ENCODE data around the gene MST1.

Gene MST1

GRCh38 chr3:49717959-49718857 lies 28.9 kb upstream of the MST1 start:
- no peak for DNase-seq (ENCODE audit: low read depth in 2 of 2)

DNA sequence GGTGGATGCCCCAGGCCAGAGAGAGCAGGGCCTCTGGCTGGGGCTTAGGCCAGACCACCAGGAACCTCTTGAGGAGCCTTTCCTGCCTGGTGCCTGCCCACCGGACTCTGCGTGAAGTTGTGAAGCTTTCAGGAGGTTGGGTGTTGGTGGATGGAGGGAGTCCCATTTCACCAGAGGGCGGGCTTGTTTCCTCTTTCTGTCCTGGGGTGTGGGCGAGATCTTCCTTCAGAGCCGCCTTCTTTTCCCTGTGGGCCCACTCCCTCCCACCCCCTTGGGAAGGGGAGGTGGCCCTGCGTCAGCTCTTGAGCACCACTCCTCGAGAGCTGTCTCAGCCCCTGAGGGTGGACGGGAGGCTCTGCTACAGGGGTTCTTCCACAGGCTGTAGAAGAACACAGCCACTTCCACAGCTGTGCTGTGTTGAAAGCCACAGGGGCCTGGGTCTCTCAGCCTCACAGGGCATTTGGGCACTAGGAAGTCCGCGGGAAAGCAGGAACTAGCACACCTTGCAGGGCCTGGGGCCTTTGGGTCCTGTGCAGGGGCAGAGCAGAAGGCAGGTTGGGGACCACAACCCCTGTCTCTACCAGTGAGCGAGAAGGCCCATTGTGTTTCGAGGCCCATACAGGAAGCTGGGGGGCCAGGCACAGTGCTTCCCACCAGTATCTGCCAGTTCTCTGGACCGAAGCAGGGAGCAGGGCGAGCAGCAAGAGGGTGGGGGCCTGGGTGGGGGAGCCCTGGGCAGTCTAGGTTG lies 28.1 kb upstream of the MST1 start:
- no peak for DNase-seq (ENCODE audit: low read depth in 2 of 2)

GRCh38 chr3:49716691-49717210 lies 27.5 kb upstream of the MST1 start:
- DNase-seq (ENCODE audit: low read depth in 2 of 2): no peak

- no peak for DNase-seq (ENCODE audit: low read depth in 2 of 2)
Observed at GRCh38 chr3:49716169-49716568, 26.9 kb upstream of the MST1 start.

GRCh38 chr3:49715611-49716121 lies 26.4 kb upstream of the MST1 start:
- DNase-seq (ENCODE audit: low read depth in 2 of 2): no peak

- no peak for DNase-seq (ENCODE audit: low read depth in 2 of 2)
Observed at GRCh38 chr3:49714728-49715550, 25.7 kb upstream of the MST1 start.

- no peak for DNase-seq (ENCODE audit: low read depth in 2 of 2)
Observed at GRCh38 chr3:49713336-49714105, 24.2 kb upstream of the MST1 start.

GRCh38 chr3:49712631-49713317 lies 23.5 kb upstream of the MST1 start:
- DNase-seq (ENCODE audit: low read depth in 2 of 2): no peak

DNA sequence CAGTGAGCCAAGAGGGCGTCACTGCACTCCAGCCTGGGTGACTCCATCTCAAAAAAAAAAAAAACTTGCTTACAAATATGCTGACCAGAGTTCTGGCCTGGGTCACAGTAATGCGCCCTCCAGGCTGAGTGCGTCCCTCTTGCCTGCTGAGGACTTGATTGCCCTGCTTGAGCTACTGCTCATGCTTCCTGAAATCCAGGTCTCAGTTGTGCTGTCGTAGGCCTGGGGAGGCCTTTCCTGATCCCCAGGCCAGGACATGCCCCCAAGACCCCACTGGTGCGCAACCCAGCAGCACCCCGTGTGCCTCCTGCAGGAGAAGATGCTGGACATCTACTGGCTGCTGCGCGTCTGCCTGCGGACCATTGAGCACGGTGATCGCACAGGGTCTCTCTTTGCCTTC lies 22.9 kb upstream of the MST1 start:
- no peak for DNase-seq (ENCODE audit: low read depth in 2 of 2)

GRCh38 chr3:49711489-49711888 lies 22.2 kb upstream of the MST1 start:
- DNase-seq (ENCODE audit: low read depth in 2 of 2): no peak

GRCh38 chr3:49709852-49710251 lies 20.6 kb upstream of the MST1 start:
- no peak for DNase-seq (ENCODE audit: low read depth in 2 of 2)

- no peak for DNase-seq (ENCODE audit: low read depth in 2 of 2)
Observed at GRCh38 chr3:49707113-49707480, 17.8 kb upstream of the MST1 start.

GRCh38 chr3:49706456-49707112 lies 17.3 kb upstream of the MST1 start:
- DNase-seq (ENCODE audit: low read depth in 2 of 2): no peak

DNA sequence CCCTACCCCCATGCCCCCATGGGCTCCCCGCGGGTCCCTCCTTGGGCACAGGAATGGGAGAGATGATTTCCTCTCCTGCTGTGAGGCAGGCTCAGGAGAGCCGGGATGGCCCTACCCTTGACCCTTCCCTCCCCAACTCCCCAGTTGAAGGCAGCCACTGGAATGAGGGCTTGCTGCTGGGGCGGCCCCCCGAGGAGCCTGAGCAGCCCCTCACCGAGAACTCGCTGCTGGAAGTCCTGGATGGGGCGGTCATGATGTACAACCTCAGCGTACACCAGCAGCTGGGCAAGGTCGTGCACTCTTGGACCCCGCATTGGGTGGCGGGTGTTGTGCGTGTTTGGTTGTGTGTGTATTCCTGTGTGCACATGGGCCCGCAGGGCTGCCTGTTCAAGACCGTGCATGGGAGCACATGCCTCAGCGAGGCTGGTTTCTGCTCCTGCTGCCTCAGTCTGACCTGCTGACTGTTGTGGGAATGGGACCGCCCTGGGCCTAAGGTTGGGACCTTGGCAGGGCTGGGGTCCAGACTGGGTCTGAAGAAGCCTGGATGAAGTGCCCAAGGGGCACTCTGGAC lies 16.2 kb upstream of the MST1 start:
- DNase-seq (ENCODE audit: low read depth in 2 of 2): no peak

DNA sequence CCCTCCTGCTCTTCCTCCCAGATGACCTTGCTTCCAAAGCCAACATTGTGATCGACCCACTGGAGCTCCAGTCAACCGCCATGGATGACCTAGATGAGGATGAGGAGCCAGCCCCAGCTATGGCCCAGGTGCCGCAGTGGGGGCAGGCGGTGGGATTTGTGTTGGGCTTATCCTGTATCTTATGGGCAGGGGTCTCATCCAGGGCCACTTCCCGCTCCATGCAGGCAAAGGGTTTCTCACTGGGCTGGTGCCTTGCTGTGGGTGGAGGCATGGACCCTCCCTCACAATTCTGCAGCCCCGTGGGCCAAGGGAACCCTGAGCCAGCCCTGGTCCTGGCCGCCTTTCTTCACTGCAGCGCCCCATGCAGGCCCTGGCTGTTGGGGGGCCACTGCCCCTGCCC lies 15.4 kb upstream of the MST1 start:
- DNase-seq (ENCODE audit: low read depth in 2 of 2): no peak

DNA sequence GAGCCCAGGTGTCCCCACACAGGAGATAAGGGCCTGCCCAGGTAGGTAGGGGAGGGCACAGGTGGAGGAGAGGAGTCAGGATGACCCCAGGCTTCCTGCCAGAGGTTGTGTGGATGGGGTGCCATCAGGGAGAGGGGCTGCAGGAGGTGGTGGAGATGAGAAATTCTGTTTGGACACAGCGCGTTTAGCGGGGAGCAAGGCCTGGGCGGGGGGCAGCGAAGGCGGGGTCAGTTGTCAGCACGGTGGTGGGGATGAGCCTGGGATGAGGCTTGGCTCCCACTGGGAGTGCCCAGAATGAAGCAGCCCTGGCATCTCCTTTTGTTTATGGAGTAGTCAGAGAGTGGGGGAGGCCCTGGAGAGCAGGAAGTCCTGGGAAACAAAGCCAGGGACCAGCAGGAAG lies 14.7 kb upstream of the MST1 start:
- DNase-seq (ENCODE audit: low read depth in 2 of 2): no peak

- peak; percentile 37 to 51 for DNase-seq (ENCODE audit: low read depth in 2 of 2)
Observed at GRCh38 chr3:49703443-49703927, 14.2 kb upstream of the MST1 start.

DNA sequence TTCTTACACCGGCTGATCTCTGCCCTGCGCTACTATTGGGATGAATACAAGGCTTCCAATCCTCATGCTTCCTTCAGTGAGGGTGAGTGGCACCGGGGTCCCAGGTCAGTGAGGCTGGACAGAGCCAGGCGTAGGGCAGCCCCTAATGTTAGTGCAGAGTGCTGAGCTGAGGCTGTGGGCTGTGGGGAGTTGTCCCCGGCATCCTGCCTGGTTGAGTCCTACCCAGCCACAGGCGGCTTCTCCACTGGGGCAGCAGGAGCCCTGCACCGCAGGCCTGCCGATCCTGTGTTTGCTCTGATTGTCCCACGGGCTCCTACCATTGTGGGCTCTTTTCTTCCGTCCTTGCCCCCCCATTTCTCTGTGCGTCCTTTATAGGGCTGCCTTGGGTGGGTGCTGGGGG lies 13.4 kb upstream of the MST1 start:
- DNase-seq (ENCODE audit: low read depth in 2 of 2): no peak

DNA sequence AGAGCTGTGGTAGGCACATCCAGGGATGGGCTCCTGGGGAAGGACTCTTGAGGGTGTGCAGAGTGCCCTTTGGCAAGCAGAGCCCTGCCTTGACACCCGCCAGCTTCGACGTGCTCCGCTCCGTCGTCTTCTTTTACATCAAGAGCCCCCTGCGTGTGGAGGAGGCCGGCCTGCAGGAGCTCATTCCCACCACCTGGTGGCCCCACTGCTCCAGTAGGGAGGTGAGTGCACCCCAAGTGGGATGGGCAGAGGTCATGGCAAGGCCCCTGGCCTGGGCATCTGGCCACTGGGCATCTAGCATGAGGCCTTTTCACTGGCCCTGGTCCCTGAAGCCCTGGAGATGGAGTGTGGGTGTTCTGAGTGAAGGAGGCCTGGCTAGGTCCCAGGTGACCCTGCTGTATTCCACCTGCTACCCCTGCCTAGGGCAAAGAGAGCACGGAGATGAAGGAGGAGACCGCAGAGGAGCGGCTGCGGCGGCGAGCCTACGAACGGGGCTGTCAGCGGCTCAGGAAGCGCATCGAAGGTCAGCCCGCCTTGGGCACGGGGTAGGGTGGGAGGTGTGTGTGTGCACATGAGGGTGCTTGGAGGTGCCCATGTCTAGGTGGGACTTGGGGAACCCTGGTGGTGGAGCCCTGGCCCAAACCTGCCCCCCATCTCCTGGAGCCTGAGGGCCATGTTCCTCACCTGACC lies 12.3 kb upstream of the MST1 start:
- no peak for DNase-seq (ENCODE audit: low read depth in 2 of 2)
